H1 (cell line): Measurements from ENCODE around the gene SLC4A1. TPM values are rescaled to one million over a fixed set of nuclear protein-coding genes. Genes with fewer than 3 reads are reported as not detected.

ENCODE experiments used
- CTCF ChIA-PET: fragments of 300-600 bp; sonication (Branson Sonifier 250); formaldehyde crosslinking; loops from one replicate; lab custom pipeline; 2021; ENCODE audit not compliant: partially characterized antibody; lab: Charles Lee
- POLR2A ChIA-PET: fragments of 300-600 bp; sonication (Branson Sonifier 250); formaldehyde crosslinking; loops from one replicate; lab custom pipeline; 2021; ENCODE audit warnings: inconsistent platforms; ENCODE audit not compliant: partially characterized antibody; lab: Charles Lee
- DNase-seq, 2 experiments: peaks; one replicate each; pipeline versions ENCODE4 v3.0.0 to v3.0.0-alpha.2; 2010 to 2022; ENCODE audit warnings: low spot score in 2 of 2, low read depth in 1 of 2, mixed read lengths in 1 of 2
- FAIRE-seq: peaks from 2 replicates; lab custom pipeline; 2011; peaks lifted over from hg19 to GRCh38; lab: Jason Lieb, UNC
- H2AFZ ChIP-seq: 2 replicates; pipeline ENCODE4 v1.8.1; 2012; ENCODE audit warnings: low read length, inconsistent platforms
- H2AK5ac ChIP-seq: 2 replicates; pipeline ENCODE4 v1.6.1; 2013; ENCODE audit warnings: low read depth, low read length
- H2BK120ac ChIP-seq: replicated peaks from 2 replicates; pipeline ENCODE3; 2013; ENCODE audit warnings: low read depth, low read length, inconsistent platforms
- H2BK12ac ChIP-seq: 2 replicates; pipeline ENCODE4 v1.6.1; 2013; ENCODE audit warnings: low read depth, low read length
- H2BK15ac ChIP-seq: 2 replicates; pipeline ENCODE4 v1.6.1; 2013; ENCODE audit warnings: low read length
- H2BK20ac ChIP-seq: 2 replicates; pipeline ENCODE4 v1.6.1; 2013; ENCODE audit warnings: low read length
- H2BK5ac ChIP-seq: 2 replicates; pipeline ENCODE4 v1.6.1; 2013; ENCODE audit warnings: low read depth, low read length
- H3K14ac ChIP-seq: 2 replicates; pipeline ENCODE4 v1.6.1; 2013; ENCODE audit warnings: inconsistent platforms; ENCODE audit not compliant: insufficient read length
- H3K18ac ChIP-seq: 2 replicates; pipeline ENCODE4 v1.6.1; 2013; ENCODE audit warnings: low read length; ENCODE audit errors: extremely low read depth
- H3K23ac ChIP-seq: 2 replicates; pipeline ENCODE4 v1.6.1; 2013; ENCODE audit warnings: inconsistent platforms; ENCODE audit not compliant: insufficient read length
- H3K23me2 ChIP-seq: 2 replicates; pipeline ENCODE4 v1.6.1; 2013; ENCODE audit warnings: low read depth, low read length
- H3K27ac ChIP-seq: 2 replicates; pipeline ENCODE4 v1.6.1; 2011; ENCODE audit warnings: low read depth, low read length, inconsistent platforms
- H3K27me3 ChIP-seq, 4 experiments: replicated peaks in 1 of 4; 1 replicate in 1 of 4; 2 replicates in 3 of 4; pipeline versions ENCODE4 v1.6.1 to v1.8.1; 2011 to 2013; ENCODE audit warnings: low read length in 3 of 4, mild to moderate bottlenecking in 3 of 4, inconsistent platforms in 2 of 4, mixed read lengths in 2 of 4, moderate library complexity in 1 of 4; ENCODE audit not compliant: control insufficient read depth in 3 of 4, insufficient read depth in 3 of 4; ENCODE audit errors: extremely low read depth in 1 of 4
- H3K36me3 ChIP-seq, 4 experiments: 2 replicates each; pipeline versions ENCODE4 v1.6.1 to v1.8.1; 2011 to 2013; ENCODE audit warnings: mild to moderate bottlenecking in 4 of 4, low read length in 3 of 4, moderate library complexity in 2 of 4, control low read depth in 1 of 4, inconsistent platforms in 1 of 4; ENCODE audit not compliant: insufficient read depth in 4 of 4, control insufficient read depth in 2 of 4
- H3K4ac ChIP-seq: replicated peaks from 2 replicates; pipeline ENCODE3; 2013; ENCODE audit warnings: low read length, low read depth, mixed read lengths, inconsistent platforms; ENCODE audit not compliant: insufficient read length
- H3K4me1 ChIP-seq, 4 experiments: replicated peaks in 1 of 4; 1 replicate in 1 of 4; 2 replicates in 3 of 4; pipeline versions ENCODE4 v1.6.1 to v1.8.1; 2011 to 2013; ENCODE audit warnings: low read length in 3 of 4, inconsistent platforms in 2 of 4, mixed read lengths in 1 of 4; ENCODE audit not compliant: insufficient read depth in 4 of 4, control insufficient read depth in 3 of 4
- H3K4me2 ChIP-seq, 2 experiments: 2 replicates each; pipeline versions ENCODE4 v1.6.1 to v1.8.1; 2011 to 2013; ENCODE audit warnings: low read depth in 2 of 2, low read length in 2 of 2, control low read depth in 1 of 2, inconsistent platforms in 1 of 2, mild to moderate bottlenecking in 1 of 2; ENCODE audit not compliant: insufficient read depth in 1 of 2
- H3K4me3 ChIP-seq, 4 experiments: fragments of 200-600, 300-600 bp in 1 of 4; sonication (generic), shearing (Covaris generic), sonication (Bioruptor Twin) in 1 of 4; 2 replicates each; pipeline versions ENCODE4 v1.5.1 to v1.8.1; 2011 to 2016; ENCODE audit warnings: low read length in 4 of 4, low read depth in 3 of 4, control low read depth in 2 of 4, inconsistent platforms in 2 of 4, mild to moderate bottlenecking in 2 of 4, mixed read lengths in 1 of 4, moderate library complexity in 1 of 4; ENCODE audit not compliant: insufficient read depth in 2 of 4; ENCODE audit errors: extremely low read depth in 1 of 4
- H3K56ac ChIP-seq: replicated peaks from 2 replicates; pipeline ENCODE3; 2013; ENCODE audit warnings: low read depth, mild to moderate bottlenecking, mixed read lengths, low read length, inconsistent platforms; ENCODE audit not compliant: insufficient read length
- H3K79me1 ChIP-seq: 2 replicates; pipeline ENCODE4 v1.6.1; 2013; ENCODE audit warnings: low read depth, low read length, control low read depth
- H3K79me2 ChIP-seq, 2 experiments: 2 replicates each; pipeline versions ENCODE4 v1.6.1 to v1.8.1; 2012 to 2013; ENCODE audit warnings: low read length in 2 of 2, mild to moderate bottlenecking in 2 of 2, inconsistent platforms in 1 of 2; ENCODE audit not compliant: insufficient read depth in 2 of 2, control insufficient read depth in 1 of 2
- H3K9ac ChIP-seq, 4 experiments: replicated peaks in 1 of 4; 1 replicate in 1 of 4; 2 replicates in 3 of 4; pipeline versions ENCODE4 v1.6.1 to v1.8.1; 2011 to 2013; ENCODE audit warnings: low read depth in 3 of 4, low read length in 3 of 4, control low read depth in 2 of 4, mild to moderate bottlenecking in 2 of 4, moderate library complexity in 2 of 4, inconsistent platforms in 1 of 4; ENCODE audit errors: extremely low read depth in 1 of 4
- H3K9me3 ChIP-seq, 2 experiments: 2 replicates each; pipeline versions ENCODE4 v1.6.1 to v1.8.1; 2012 to 2013; ENCODE audit warnings: mild to moderate bottlenecking in 2 of 2, moderate library complexity in 2 of 2, control low read depth in 1 of 2, inconsistent platforms in 1 of 2, low read depth in 1 of 2, low read length in 1 of 2, mixed read lengths in 1 of 2; ENCODE audit not compliant: insufficient read depth in 2 of 2
- H4K20me1 ChIP-seq, 2 experiments: replicated peaks in 1 of 2; 2 replicates each; pipeline versions ENCODE3 to v1.8.1; 2011 to 2013; ENCODE audit warnings: inconsistent platforms in 2 of 2, low read length in 2 of 2, mild to moderate bottlenecking in 1 of 2; ENCODE audit not compliant: insufficient read depth in 2 of 2, control insufficient read depth in 1 of 2
- H4K5ac ChIP-seq: 2 replicates; pipeline ENCODE4 v1.6.1; 2013; ENCODE audit warnings: low read length, low read depth, mixed read lengths, inconsistent platforms; ENCODE audit not compliant: insufficient read length
- H4K8ac ChIP-seq: 2 replicates; pipeline ENCODE4 v1.8.0; 2013; ENCODE audit warnings: mild to moderate bottlenecking, moderate library complexity, low read length, inconsistent platforms; ENCODE audit not compliant: insufficient read depth; ENCODE audit errors: extremely low read depth
- H4K91ac ChIP-seq: replicated peaks from 2 replicates; pipeline ENCODE3; 2013; ENCODE audit warnings: low read length, mixed read lengths, inconsistent platforms; ENCODE audit not compliant: insufficient read length
- CBX5 ChIP-seq: fragments of 300-800, 300-1000 bp; sonication (generic); IDR thresholded peaks from 2 replicates; pipeline ENCODE4 v1.7.1; 2016; ENCODE audit warnings: antibody characterized with exemption, low read length, low read depth
- EGR1 ChIP-seq: IDR thresholded peaks from 2 replicates; pipeline ENCODE4 v1.6.1; 2011; ENCODE audit warnings: low read depth, low read length, borderline replicate concordance
- POU5F1 ChIP-seq: IDR thresholded peaks from 2 replicates; pipeline ENCODE4 v1.6.1; 2011; ENCODE audit warnings: low read depth, mild to moderate bottlenecking, low read length, moderate library complexity
- WGBS, 2 experiments: shearing (Covaris generic) in 1 of 2; methylation state at CpG; one replicate each; pipeline versions ENCODE4 v1.1.6 to v1.1.7; 2013 to 2015; ENCODE audit warnings: low lambda C conversion rate in 2 of 2, mixed read lengths in 2 of 2, inconsistent platforms in 1 of 2, low coverage in 1 of 2, missing lambda C conversion rate in 1 of 2; ENCODE audit not compliant: insufficient replicate concordance in 2 of 2, insufficient coverage in 1 of 2, insufficient read length in 1 of 2; ENCODE audit errors: extremely low coverage in 1 of 2, missing lambda C conversion rate in 1 of 2; 5-methylcytosine and 5-hydroxymethylcytosine counted together
- polyA plus RNA-seq, 7 experiments: library from polyadenylated mRNA; depleted of rRNA in 3 of 7; stranded (reverse) in 5 of 7; unstranded in 2 of 7; fragments of >200 nt in 5 of 7; fragments of 200-250 nt in 2 of 7; gene quantifications; 1 replicate in 5 of 7; 2 replicates in 1 of 7; 4 replicates in 1 of 7; pipeline versions ENCODE4 v1.2.1 to v1.2.3, GENCODE V29; 2011 to 2013; ENCODE audit warnings: missing spikeins in 2 of 7, mixed read lengths in 2 of 7
- total RNA-seq: library from RNA; stranded (reverse); fragmentation: NEBNext Ultra II Directional; extraction: Animal tissue kit (Norgen Biotek cat#: 25700); gene quantifications from 2 replicates; pipeline ENCODE4 v1.2.1, GENCODE V29; 2021
- TF ChIP-seq, protein P1 (sequence below): IDR thresholded peaks from 2 replicates; pipeline ENCODE4 v1.6.1; 2011; ENCODE audit warnings: low read length, improper control_type of control experiment

The SLC4A1 gene
- total and polyA plus RNA-seq, 2 of the 8 experiments (the other 6 are each of a cell fraction or from before 2014, with no cell fraction given): 0.08 TPM; not detected in 1

DNA sequence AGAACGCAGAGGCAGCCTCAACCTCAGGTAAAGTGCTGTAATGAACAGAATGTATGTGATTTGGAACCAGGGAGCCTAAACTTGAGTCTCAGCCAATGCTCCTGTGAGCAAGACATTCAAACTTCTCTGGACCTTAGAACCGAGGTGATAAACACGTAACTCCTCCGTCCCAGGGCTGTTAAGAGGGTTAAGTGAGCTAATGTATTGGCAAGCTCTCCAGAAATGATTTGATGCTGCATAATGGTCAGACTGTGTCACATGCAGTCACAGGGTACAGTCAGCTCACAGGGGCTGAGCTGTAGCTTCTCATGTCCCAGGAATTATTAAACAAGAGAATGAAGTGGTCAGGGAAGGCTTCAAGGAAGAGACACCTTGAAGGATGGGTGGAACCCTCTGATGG is 10.0 kb upstream of the SLC4A1 start:
- no peak overlapping the region; the same call in 1 of the 2 replicates for H2BK5ac ChIP-seq
- no peak overlapping the region for H4K5ac ChIP-seq
- no peak overlapping the region for H4K8ac ChIP-seq
- TF ChIP-seq EGR1 (no peak), POU5F1 (no peak), CBX5 (no peak)
- TF ChIP-seq, protein P1, sequence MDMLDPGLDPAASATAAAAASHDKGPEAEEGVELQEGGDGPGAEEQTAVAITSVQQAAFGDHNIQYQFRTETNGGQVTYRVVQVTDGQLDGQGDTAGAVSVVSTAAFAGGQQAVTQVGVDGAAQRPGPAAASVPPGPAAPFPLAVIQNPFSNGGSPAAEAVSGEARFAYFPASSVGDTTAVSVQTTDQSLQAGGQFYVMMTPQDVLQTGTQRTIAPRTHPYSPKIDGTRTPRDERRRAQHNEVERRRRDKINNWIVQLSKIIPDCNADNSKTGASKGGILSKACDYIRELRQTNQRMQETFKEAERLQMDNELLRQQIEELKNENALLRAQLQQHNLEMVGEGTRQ: no peak
- H3K23ac ChIP-seq: no peak overlapping the region
- no peak overlapping the region for H3K56ac ChIP-seq
- no peaks in the 10 kb centered on the region for H4K20me1 ChIP-seq
- H3K4me2 ChIP-seq: no peak overlapping the region
- H3K18ac ChIP-seq: no peak overlapping the region
- no peak overlapping the region for H2AFZ ChIP-seq
- 0 out of 7 replicates have a peak, but pooled peaks cover 0 to 2% (median 0%) of the 10 kb centered on the region in 4 experiments for H3K27me3 ChIP-seq
- H3K79me1 ChIP-seq: no peaks in the 10 kb centered on the region
- no peaks in the 10 kb centered on the region for H3K36me3 ChIP-seq
- H3K79me2 ChIP-seq: no peaks in the 10 kb centered on the region
- CTCF ChIA-PET: interaction anchor here (0.9 to 1.6 kb wide), 3 partner anchors 11 to 53 kb away, joined by 3 to 5 read pairs (median 3); no protein-coding TSS in a partner anchor
- no peak overlapping the region for H3K4me3 ChIP-seq
- 92% methylated on average over 4 of the region's 4 CpGs; no CpG with 5 or more reads in 1 of the 2 experiments for WGBS, 2 experiments
- no peaks in the 10 kb centered on the region for H3K9me3 ChIP-seq
- H3K27ac ChIP-seq: no peak overlapping the region
- no peak overlapping the region for H2BK15ac ChIP-seq
- no peak overlapping the region for H3K9ac ChIP-seq
- FAIRE-seq: no peak
- H2BK120ac ChIP-seq: no peak overlapping the region
- no peak overlapping the region for H2BK20ac ChIP-seq
- POLR2A ChIA-PET: interaction anchor here (0.7 to 1.3 kb wide), 5 partner anchors 10 to 56 kb away, joined by 3 read pairs; partner anchors contain the start of gene SLC4A1
- H4K91ac ChIP-seq: no peak overlapping the region
- H2BK12ac ChIP-seq: no peak overlapping the region
- no peak for DNase-seq
- no peak overlapping the region for H3K14ac ChIP-seq
- H2AK5ac ChIP-seq: no peak overlapping the region
- no peaks in the 10 kb centered on the region for H3K23me2 ChIP-seq
- H3K4me1 ChIP-seq: peaks cover 3 to 17% (median 7%) of the 10 kb centered on the region in 4 experiments
- H3K4ac ChIP-seq: no peak overlapping the region
